ENCODE measurements around the gene GSG1L. TPM values are rescaled to one million over a fixed set of nuclear protein-coding genes. Genes with fewer than 3 reads are reported as not detected.

GSG1L gene
- total and polyA plus RNA-seq, 12 donors = 0.11 TPM; not detected in 11

DNA sequence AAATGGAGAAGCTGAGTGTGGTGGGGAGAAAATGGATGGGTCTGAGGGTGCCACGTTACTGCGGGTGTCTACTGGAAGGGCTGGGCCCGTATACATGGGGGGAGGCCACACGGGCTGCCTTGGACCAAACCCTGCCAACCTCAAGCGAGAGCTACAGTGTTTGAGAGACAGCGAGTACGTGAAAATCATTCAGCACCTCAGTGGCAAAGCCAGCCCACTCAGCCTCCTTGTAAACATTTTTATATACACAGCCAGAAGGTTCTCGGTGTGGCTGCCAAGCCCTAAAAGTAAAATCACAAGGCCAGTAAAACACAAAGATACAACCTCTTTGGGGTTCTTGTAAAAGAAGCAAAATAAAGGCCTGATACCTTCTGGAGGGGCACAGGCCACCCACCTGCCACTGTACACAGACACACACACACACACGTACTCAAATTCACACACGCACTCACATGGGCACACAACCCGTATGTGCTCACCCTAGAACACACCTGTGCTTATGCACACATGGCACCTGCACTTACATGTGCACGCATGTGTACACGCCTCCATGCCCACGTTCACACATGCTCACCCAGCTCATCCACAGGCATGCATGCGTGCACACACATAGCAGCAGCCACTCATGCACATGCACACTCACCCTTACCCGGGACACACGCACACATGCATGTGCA lies 102.8 kb downstream of the GSG1L start:
- Histone ChIP-seq H3K4me1 (replicated peaks in 1 of 2) (no peaks in the 10 kb centered on the region), H3K9me3 (replicated peaks in 1 of 3) (no peaks in the 10 kb centered on the region), H3K4me3 (no peak overlapping the region), H3K27ac (no peak overlapping the region), H3K27me3 (no peaks in the 10 kb centered on the region), H3K36me3 (replicated peaks in 1 of 2) (no peaks in the 10 kb centered on the region)
- no peak for DNase-seq
- WGBS, 4 donors = 81 to 88% (median 84%) methylated on average over 16 to 17 of the region's 17 CpGs
- intact Hi-C loops (cut with DNase I) = no loop called here
- no peak for TF ChIP-seq POLR2A (IDR thresholded peaks at IDR 0.05)
- TF ChIP-seq, protein P1, sequence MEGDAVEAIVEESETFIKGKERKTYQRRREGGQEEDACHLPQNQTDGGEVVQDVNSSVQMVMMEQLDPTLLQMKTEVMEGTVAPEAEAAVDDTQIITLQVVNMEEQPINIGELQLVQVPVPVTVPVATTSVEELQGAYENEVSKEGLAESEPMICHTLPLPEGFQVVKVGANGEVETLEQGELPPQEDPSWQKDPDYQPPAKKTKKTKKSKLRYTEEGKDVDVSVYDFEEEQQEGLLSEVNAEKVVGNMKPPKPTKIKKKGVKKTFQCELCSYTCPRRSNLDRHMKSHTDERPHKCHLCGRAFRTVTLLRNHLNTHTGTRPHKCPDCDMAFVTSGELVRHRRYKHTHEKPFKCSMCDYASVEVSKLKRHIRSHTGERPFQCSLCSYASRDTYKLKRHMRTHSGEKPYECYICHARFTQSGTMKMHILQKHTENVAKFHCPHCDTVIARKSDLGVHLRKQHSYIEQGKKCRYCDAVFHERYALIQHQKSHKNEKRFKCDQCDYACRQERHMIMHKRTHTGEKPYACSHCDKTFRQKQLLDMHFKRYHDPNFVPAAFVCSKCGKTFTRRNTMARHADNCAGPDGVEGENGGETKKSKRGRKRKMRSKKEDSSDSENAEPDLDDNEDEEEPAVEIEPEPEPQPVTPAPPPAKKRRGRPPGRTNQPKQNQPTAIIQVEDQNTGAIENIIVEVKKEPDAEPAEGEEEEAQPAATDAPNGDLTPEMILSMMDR (IDR thresholded peaks at IDR 0.05) = no peak

DNA sequence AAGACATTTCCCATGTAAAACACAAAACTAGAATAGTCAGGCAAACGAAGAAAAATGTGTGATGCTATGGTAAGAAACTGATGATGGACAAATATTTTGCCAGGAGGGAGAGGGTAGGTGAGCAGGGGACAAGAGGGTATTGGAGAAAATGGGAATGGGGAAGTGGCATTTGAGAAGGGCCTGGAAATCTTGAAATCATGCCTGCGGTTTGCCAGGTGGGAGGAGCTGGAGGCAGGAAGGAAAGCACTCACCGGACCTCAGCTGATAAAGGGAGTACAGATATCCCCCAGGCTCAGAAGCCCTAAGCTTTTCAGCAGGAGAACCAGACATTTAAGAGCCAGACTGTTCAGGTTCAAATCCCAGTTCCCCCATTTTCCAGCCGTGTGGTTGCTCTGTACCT lies 103.6 kb downstream of the GSG1L start:
- 46 to 55% (median 48%) methylated on average over 4 of the region's 4 CpGs for WGBS, 4 donors
- intact Hi-C loops (cut with DNase I) = no loop called here
- H3K36me3 ChIP-seq (replicated peaks in 1 of 2) = no peaks in the 10 kb centered on the region
- H3K4me1 ChIP-seq (replicated peaks in 1 of 2) = no peaks in the 10 kb centered on the region
- no peaks in the 10 kb centered on the region for H3K9me3 ChIP-seq (replicated peaks in 1 of 3)
- TF ChIP-seq POLR2A (IDR thresholded peaks at IDR 0.05) = no peak
- TF ChIP-seq, protein P1 (IDR thresholded peaks at IDR 0.05) = no peak
- H3K4me3 ChIP-seq = no peak overlapping the region
- H3K27me3 ChIP-seq = no peaks in the 10 kb centered on the region
- H3K27ac ChIP-seq = no peak overlapping the region
- DNase-seq = no peak

DNA sequence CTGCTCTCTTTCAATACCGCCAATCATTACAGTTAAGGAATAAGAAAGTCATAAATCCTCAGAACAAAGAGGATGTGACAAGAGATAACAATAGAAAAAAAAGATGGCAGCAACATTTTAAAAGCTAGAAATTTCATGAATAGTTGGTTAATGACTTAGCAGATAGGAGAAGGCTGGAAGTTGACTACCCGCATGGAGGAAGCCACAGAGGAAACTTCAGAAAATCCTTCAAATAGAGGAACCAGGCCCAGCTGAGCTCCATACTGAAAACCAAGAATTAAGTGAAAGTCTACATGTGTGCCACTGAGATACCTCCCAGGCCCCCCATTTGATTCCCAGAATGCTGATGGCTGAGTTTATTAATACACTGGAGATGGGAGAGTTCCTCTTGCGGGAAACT lies 109.3 kb downstream of the GSG1L start:
- 68 to 83% (median 72%) methylated on average over 3 of the region's 3 CpGs for WGBS, 4 donors
- H3K4me1 ChIP-seq (replicated peaks in 1 of 2) = no peaks in the 10 kb centered on the region
- intact Hi-C loops (cut with DNase I) = no loop called here
- H3K9me3 ChIP-seq (replicated peaks in 1 of 3) = no peaks in the 10 kb centered on the region
- H3K27ac ChIP-seq = no peak overlapping the region
- no peaks in the 10 kb centered on the region for H3K27me3 ChIP-seq
- H3K36me3 ChIP-seq (replicated peaks in 1 of 2) = no peaks in the 10 kb centered on the region
- no peak for TF ChIP-seq POLR2A (IDR thresholded peaks at IDR 0.05)
- TF ChIP-seq, protein P1 (IDR thresholded peaks at IDR 0.05) = no peak
- H3K4me3 ChIP-seq = no peak overlapping the region
- DNase-seq = no peak

DNA sequence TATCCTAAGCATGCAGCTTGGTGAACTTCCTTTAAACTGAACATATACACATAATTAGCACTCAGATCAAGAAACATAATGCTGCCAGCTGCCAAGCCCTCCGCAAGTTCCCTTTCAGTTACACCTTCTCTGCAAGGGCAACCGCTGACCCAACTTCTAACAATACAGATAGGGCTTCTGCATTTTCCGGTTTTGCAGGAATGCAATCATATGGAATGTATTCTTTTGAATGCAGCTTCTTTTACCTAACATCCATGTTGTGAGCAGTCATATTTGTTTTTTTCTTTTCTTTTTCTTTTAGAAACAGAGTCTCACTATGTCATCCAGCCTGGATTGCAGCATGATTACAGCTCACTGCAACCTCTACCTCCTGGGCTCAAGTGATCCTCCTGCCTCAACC lies 110.7 kb downstream of the GSG1L start:
- intact Hi-C loops (cut with DNase I) = no loop called here
- no peaks in the 10 kb centered on the region for H3K27me3 ChIP-seq
- WGBS, 4 donors = 75 to 85% (median 79%) methylated on average over 3 of the region's 3 CpGs
- H3K9me3 ChIP-seq (replicated peaks in 1 of 3) = no peaks in the 10 kb centered on the region
- TF ChIP-seq, protein P1 (IDR thresholded peaks at IDR 0.05) = no peak
- no peak for TF ChIP-seq POLR2A (IDR thresholded peaks at IDR 0.05)
- H3K27ac ChIP-seq = no peak overlapping the region
- no peaks in the 10 kb centered on the region for H3K36me3 ChIP-seq (replicated peaks in 1 of 2)
- no peak for DNase-seq
- H3K4me1 ChIP-seq (replicated peaks in 1 of 2) = no peaks in the 10 kb centered on the region
- no peak overlapping the region for H3K4me3 ChIP-seq

All from adrenal gland (tissue), 12 donors.